Activated CD4-positive, alpha-beta T cell treated with anti-CD3 and anti-CD28 coated beads, Interleukin-2, amount 10 ng/mL, durations not matched to agents 7 days and 5 days (primary cell): Measurements from ENCODE around the gene DCBLD2. TPM values are rescaled to one million over a fixed set of nuclear protein-coding genes. Genes with fewer than 3 reads are reported as not detected.
"Not testable (repeated sequence)": the region's sequence is repeated elsewhere in the genome, so short reads cannot be mapped to it uniquely, and the experiment has no call there.

ENCODE experiments used
- CTCF ChIA-PET: fragments of 350-600 bp; sonication (Branson Sonifier 250); formaldehyde crosslinking; loops from one replicate; lab custom pipeline; 2021; ENCODE audit warnings: antibody characterized with exemption; lab: Charles Lee
- POLR2A ChIA-PET: fragments of 350-600 bp; sonication (Branson Sonifier 250); formaldehyde crosslinking; loops from one replicate; lab custom pipeline; 2021; ENCODE audit warnings: antibody characterized with exemption; lab: Charles Lee
- DNase-seq: peaks from one replicate; pipeline ENCODE4 v3.0.0-alpha.2; 2020
- H3K27ac Mint-ChIP-seq: one replicate; pipeline ENCODE4 v1.8.0; 2021; ENCODE audit warnings: mild to moderate bottlenecking, moderate library complexity, mixed read lengths
- H3K27me3 Mint-ChIP-seq: one replicate; pipeline ENCODE4 v1.8.0; 2021; ENCODE audit warnings: mixed read lengths
- H3K36me3 Mint-ChIP-seq: one replicate; pipeline ENCODE4 v1.8.0; 2021; ENCODE audit warnings: low read depth, mixed read lengths
- H3K4me1 Mint-ChIP-seq: one replicate; pipeline ENCODE4 v1.8.0; 2021; ENCODE audit warnings: mixed read lengths
- H3K4me3 Mint-ChIP-seq: one replicate; pipeline ENCODE4 v1.8.0; 2021; ENCODE audit warnings: mild to moderate bottlenecking, moderate library complexity, mixed read lengths
- H3K9me3 Mint-ChIP-seq: one replicate; pipeline ENCODE4 v1.8.0; 2021; ENCODE audit warnings: mixed read lengths
- total RNA-seq, 2 experiments: library from RNA; stranded (reverse); gene quantifications; one replicate each; pipeline ENCODE4 v1.2.3, GENCODE V29; 2021

DCBLD2 gene
- total RNA-seq, 2 experiments from 2014 or later, result 3.2 to 3.9 TPM

DNA sequence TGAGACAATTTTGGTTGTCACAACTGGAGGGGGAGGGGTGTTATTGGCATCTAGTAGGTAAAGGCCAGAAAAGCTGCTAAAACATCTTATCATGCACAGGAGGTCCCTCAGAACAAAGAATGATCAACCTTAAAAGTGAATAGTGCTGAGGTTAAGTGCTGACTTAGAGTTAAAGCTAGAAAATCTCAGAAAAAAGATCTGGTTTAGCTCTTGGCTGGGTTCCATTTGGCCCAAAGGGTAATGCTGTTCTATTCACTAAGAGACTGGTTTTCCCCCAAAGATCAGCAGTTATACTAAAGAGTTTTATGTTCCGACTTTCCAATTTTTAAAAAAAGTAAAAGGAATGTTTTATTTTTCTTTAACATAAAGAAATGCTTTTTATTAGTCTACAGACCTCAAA is 15.6 kb downstream of the DCBLD2 start:
- Mint-ChIP-seq H3K27me3 (peaks cover 2% of the 10 kb centered on the region), H3K27ac (no peak overlapping the region), H3K36me3 (peaks cover 2% of the 10 kb centered on the region), H3K4me1 (no peaks in the 10 kb centered on the region), H3K4me3 (no peak overlapping the region), H3K9me3 (no peaks in the 10 kb centered on the region)
- CTCF ChIA-PET, result no interaction called here
- POLR2A ChIA-PET, result no interaction called here
- DNase-seq, result no peak

DNA sequence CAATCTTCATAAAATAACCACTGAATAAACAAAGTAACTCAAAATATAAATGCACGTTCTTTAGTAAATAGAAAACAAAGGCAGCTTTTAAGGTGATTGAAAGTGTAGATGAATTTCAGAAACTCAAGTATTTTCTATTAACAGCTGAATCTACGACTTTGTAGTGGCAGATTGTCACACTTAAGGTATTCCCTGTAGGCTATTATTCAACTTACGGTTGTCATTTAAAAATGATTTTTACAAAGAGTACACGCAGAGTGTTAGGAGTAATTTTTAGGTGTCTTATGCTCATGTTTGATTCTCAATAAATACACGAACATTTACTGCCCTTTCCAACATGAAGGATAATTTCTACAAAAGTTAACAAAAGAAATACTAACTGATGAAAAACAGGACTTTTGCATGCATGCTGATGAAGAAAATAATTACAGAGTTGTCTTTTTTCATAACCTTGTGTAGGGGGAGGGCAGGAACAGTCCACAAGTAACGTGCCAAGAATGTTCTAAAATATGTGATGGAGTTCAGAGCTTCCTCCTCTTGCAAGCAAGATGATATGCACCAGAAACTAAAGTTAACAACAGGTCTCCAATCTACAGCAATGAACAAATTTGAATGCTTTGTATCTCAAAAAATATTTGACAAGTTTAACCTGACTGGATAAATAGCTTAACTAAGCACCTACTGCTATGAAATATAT is 16.7 kb downstream of the DCBLD2 start:
- Mint-ChIP-seq H3K4me3 (no peak overlapping the region), H3K27ac (no peak overlapping the region), H3K27me3 (peaks cover 2% of the 10 kb centered on the region), H3K4me1 (no peaks in the 10 kb centered on the region), H3K36me3 (peaks cover 2% of the 10 kb centered on the region), H3K9me3 (no peaks in the 10 kb centered on the region)
- POLR2A ChIA-PET, result no interaction called here
- DNase-seq, result no peak
- CTCF ChIA-PET, result no interaction called here

DNA sequence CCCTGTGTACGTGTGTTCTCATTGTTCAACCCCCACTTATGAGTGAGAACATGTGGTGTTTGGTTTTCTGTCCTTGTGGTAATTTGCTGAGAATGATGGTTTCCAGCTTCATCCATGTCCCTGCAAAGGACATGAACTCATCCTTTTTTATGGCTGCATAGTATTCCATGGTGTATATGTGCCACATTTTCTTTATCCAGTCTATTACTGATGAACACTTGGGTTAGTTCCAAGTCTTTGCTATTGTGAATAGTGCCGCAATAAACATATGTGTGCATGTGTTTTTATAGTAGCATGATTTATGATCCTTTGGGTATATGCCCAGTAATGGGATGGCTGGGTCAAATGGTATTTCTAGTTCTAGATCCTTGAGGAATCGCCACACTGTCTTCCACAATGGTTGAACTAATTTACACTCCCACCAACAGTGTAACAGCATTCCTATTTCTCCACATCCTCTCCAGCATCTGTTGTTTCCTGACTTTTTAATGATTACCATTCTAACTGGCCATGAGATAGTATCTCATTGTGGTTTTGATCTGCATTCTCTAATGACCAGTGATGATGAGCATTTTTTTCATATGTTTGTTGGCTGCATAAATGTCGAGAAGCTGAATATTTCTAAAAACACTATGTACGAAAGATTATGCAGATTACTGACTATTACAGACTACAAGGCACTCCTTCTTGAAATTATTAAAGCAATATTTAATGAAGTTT is 18.7 kb downstream of the DCBLD2 start:
- H3K27me3 Mint-ChIP-seq, H3K36me3 Mint-ChIP-seq, POLR2A ChIA-PET, DNase-seq, H3K4me3 Mint-ChIP-seq, H3K27ac Mint-ChIP-seq, H3K4me1 Mint-ChIP-seq, H3K9me3 Mint-ChIP-seq, CTCF ChIA-PET: not testable (repeated sequence)

DNA sequence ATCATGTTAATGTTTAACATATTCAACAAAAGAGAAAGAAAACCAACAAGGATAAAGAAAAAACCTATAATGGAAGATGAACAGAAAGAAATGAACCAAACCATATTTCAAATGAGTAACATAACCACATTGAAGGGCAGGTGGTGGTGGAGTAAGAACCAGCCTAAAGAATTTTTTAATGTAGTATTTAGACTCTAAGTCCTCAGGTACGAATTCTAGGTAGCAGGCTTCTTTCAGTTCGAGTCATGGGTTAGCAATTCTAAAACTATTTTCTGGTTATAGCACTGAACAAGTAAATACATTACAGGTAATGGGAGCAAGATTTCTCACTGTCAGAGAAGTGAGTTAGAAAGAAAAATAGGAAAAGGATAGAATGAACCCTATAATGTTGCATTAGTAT is 24.4 kb downstream of the DCBLD2 start:
- H3K9me3 Mint-ChIP-seq, result no peaks in the 10 kb centered on the region
- H3K27me3 Mint-ChIP-seq, result no peaks in the 10 kb centered on the region
- H3K36me3 Mint-ChIP-seq, result no peaks in the 10 kb centered on the region
- no peak overlapping the region for H3K27ac Mint-ChIP-seq
- H3K4me3 Mint-ChIP-seq, result no peak overlapping the region
- CTCF ChIA-PET, result no interaction called here
- peaks cover 6% of the 10 kb centered on the region for H3K4me1 Mint-ChIP-seq
- DNase-seq, result no peak
- POLR2A ChIA-PET, result no interaction called here

DNA sequence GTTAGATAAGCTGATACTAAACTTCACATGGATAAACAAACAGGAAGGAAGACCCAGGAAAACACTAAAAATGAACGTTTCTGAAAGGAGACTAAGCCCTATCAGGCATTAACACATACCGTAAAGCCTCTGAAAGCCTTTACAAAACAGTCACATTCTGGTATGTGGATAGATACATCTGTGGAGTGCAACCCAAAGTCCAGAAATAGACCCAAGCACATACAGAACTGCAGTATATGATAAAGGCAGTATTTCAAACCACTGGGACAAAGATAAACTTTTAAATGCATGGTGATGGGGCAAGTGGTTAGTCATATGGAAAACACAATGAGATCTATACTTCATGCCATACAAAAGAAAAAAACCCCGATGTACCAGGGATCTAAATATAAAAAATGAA is 26.0 kb downstream of the DCBLD2 start:
- Mint-ChIP-seq H3K36me3 (no peaks in the 10 kb centered on the region), H3K27me3 (no peaks in the 10 kb centered on the region), H3K4me1 (peaks cover 6% of the 10 kb centered on the region), H3K27ac (no peak overlapping the region), H3K9me3 (peaks cover 3% of the 10 kb centered on the region), H3K4me3 (no peak overlapping the region)
- DNase-seq, result no peak
- ChIA-PET POLR2A (no interaction called here), CTCF (no interaction called here)

DNA sequence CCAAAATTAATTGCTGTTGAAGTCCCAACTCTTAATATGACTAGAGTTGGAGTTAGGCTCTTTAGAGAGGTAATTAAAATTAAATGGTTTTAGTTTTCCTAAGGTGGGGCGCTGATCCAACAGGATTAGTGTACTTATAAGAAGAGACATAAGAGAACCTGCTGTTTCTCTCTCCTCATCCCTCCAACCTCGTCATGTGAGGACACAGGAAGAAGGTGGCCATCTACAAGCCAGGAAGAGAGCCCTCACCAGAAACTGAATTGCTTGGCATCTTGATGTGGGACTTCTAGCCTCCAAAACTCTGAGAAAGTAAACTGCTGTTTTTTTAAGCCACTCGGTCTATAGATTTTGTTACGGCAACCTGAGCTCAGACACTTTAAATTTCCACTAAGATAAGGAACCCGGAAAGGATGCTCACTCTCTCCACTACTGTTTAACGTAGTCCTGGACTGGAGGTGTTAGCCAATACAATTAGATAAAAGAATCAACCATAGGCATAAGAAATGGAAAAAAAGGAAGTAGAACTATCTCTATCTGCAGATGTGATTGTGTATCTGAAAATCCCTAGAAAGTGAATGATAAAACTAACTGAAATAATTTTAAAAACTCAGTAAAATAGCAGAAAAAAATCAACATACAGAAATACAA is 26.8 kb downstream of the DCBLD2 start:
- ChIA-PET POLR2A (no interaction called here), CTCF (no interaction called here)

DNA sequence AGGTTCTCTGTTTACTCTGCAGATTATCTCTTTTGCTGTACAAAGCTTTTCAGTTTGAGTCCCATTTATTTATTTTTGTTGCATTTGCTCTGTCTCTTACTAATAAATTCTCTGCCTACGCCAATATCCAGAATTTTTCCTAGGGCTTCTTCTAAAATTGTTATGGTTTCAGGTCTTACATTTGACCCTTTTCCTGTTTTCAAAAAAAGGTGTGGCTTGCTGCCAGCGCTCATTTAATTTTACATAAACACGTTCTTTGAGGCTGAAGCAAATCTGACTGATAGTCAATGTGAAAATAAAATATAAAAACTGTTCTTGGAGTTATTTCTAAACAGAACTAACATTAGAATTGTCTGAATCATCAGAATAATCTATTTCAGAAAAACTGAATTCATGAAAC is 32.1 kb downstream of the DCBLD2 start:
- Mint-ChIP-seq H3K27ac (no peak overlapping the region), H3K27me3 (no peaks in the 10 kb centered on the region), H3K9me3 (peaks cover 7% of the 10 kb centered on the region), H3K4me3 (no peak overlapping the region), H3K36me3 (no peaks in the 10 kb centered on the region), H3K4me1 (no peaks in the 10 kb centered on the region)
- DNase-seq, result no peak
- CTCF ChIA-PET, result no interaction called here
- POLR2A ChIA-PET, result no interaction called here

More for the DNA sequence above, 26.8 kb downstream of the DCBLD2 start:
- DNase-seq, result no peak
- H3K27me3 Mint-ChIP-seq, result no peaks in the 10 kb centered on the region
- no peak overlapping the region for H3K27ac Mint-ChIP-seq
- no peaks in the 10 kb centered on the region for H3K36me3 Mint-ChIP-seq
- no peak overlapping the region for H3K4me3 Mint-ChIP-seq
- H3K4me1 Mint-ChIP-seq, result peaks cover 6% of the 10 kb centered on the region
- H3K9me3 Mint-ChIP-seq, result peaks cover 3% of the 10 kb centered on the region

DNA sequence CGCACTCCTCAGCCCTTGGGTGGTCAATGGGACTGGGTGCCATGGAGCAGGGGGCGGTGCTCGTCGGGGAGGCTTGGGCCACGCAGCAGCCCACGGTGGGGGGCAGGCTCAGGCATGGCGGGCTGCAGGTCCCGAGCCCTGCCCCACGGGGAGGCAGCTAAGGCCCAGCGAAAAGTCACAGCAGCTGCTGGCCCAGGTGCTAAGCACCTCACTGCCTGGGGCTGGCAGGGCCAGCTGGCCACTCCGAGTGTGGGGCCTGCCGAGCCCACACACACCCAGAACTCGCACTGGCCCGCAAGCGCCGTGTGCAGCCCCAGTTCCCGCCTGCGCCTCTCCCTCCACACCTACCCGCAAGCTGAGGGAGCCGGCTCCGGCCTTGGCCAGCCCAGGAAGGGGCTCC is 43.5 kb downstream of the DCBLD2 start:
- POLR2A ChIA-PET, H3K27me3 Mint-ChIP-seq, H3K9me3 Mint-ChIP-seq, H3K27ac Mint-ChIP-seq, DNase-seq, H3K4me3 Mint-ChIP-seq, H3K4me1 Mint-ChIP-seq, H3K36me3 Mint-ChIP-seq: not testable (repeated sequence)
- CTCF ChIA-PET, result interaction anchor here (0.6 kb wide), 1 partner anchor 73 kb away, joined by 3 read pairs; no protein-coding TSS in a partner anchor

DNA sequence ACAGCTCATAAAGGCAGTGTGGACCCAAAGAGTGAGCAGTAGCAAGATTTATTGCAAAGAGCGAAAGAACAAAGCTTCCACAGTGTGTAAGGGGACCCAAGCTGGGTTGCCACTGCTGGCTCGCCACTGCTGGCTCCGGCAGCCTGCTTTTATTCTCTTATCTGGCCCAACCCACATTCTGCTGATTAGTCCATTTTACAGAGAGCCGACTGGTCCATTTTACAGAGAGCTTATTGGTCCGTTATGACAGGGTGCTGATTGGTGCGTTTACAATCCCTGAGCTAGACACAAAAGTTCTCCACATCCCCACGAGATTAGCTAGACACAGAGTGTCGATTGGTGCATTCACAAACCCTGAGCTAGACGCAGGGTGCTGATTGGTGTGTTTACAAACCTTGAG is 44.2 kb downstream of the DCBLD2 start:
- H3K27ac Mint-ChIP-seq, H3K4me1 Mint-ChIP-seq, POLR2A ChIA-PET, DNase-seq, H3K4me3 Mint-ChIP-seq, H3K36me3 Mint-ChIP-seq, H3K9me3 Mint-ChIP-seq, CTCF ChIA-PET, H3K27me3 Mint-ChIP-seq: not testable (repeated sequence)

DNA sequence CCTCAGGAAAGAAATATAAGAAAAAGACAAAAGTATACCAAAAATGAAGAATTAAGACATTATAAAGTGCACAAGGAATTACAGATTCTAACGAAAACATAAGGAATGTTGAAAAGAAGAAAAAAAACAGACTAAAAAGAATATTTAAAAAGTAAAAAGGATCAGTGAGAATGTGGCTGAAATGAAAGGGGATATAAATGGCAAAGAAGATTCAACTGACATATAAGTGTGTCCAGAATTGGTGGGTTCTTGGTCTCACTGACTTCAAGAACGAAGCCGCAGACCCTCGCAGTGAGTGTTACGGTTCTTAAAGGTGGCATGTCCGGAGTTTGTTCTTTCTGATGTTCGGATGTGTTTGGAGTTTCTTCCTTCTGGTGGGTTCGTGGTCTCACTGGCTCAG is 44.8 kb downstream of the DCBLD2 start:
- POLR2A ChIA-PET, result no interaction called here
- H3K27ac Mint-ChIP-seq, result no peak overlapping the region
- DNase-seq, result no peak
- no peaks in the 10 kb centered on the region for H3K27me3 Mint-ChIP-seq
- H3K4me1 Mint-ChIP-seq, result no peaks in the 10 kb centered on the region
- no peak overlapping the region for H3K4me3 Mint-ChIP-seq
- H3K36me3 Mint-ChIP-seq, result peaks cover 5% of the 10 kb centered on the region
- CTCF ChIA-PET, result no interaction called here
- H3K9me3 Mint-ChIP-seq, result peaks cover 3% of the 10 kb centered on the region

DNA sequence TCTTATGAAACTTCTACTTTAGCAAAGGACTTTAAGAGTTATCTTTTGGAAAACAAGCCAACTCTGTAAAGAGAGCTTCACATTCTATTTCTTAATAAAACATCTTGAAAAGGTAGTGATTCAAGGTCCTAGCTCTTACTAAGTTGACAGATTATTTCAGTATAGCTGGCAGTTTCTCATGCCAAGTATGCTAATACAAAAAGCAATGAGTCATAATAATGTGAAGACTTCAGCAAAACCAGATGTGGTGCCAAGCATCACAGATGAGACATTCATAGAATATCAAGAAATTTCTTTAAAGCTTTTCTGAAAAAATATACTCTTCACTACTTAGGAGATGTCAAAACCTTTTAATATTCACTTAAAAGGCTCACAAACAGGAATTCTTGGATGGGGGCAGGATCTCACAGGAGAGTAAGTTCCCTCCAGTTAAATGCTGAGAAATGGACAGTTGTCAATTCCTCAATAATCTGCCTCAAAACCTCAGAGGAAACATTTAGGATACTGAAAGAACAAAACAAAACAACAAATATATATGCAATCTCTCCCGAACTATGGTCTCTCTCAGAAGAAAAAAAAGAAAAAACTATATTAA is 45.6 kb downstream of the DCBLD2 start:
- Mint-ChIP-seq H3K27me3 (no peaks in the 10 kb centered on the region), H3K4me3 (no peak overlapping the region), H3K9me3 (peaks cover 2% of the 10 kb centered on the region), H3K4me1 (no peaks in the 10 kb centered on the region), H3K36me3 (peaks cover 5% of the 10 kb centered on the region), H3K27ac (no peak overlapping the region)
- POLR2A ChIA-PET, result no interaction called here
- CTCF ChIA-PET, result interaction anchor here (1.0 kb wide), 1 partner anchor 25 kb away, joined by 5 read pairs; no protein-coding TSS in a partner anchor
- no peak for DNase-seq

DNA sequence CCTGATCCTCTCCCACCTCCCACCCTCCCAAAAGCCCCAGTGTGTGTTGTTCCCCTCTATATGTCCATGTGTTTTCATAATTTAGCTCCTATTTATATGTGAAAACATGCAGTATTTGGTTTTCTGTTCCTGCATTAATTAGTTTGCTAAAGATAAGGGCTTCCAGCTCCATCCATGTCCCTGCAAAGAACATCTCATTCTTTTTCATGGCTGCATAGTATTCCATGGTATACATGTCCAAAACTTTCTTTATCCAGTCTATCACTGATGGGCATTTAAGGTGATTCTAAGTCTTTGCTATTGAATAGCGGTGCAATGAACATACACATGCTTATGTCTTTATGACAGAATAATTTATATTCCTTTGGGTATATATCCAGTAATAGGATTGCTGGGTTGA is 53.4 kb downstream of the DCBLD2 start:
- Mint-ChIP-seq H3K4me3 (no peak overlapping the region), H3K9me3 (no peaks in the 10 kb centered on the region), H3K36me3 (no peaks in the 10 kb centered on the region), H3K27ac (no peak overlapping the region), H3K27me3 (no peaks in the 10 kb centered on the region), H3K4me1 (no peaks in the 10 kb centered on the region)
- ChIA-PET CTCF (no interaction called here), POLR2A (no interaction called here)
- no peak for DNase-seq

DNA sequence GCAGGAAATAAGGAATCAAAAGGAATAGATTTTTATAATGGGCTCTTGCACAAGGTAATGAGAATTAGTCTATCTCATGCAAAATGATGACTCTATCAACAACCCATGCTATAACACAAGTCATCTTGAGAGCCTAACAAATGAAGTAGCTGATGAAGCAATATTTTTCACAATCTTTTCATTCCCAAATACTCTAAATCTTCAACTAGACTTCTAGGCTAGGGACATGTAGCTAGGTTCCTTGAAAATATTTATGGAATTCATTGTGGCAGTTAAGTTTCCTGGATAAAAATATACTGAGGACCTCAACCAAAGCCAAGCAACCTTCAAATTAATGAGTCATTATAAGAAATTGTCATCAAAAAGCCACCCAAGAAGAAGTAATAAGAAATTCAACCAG is 55.4 kb downstream of the DCBLD2 start:
- no peak overlapping the region for H3K27ac Mint-ChIP-seq
- no peaks in the 10 kb centered on the region for H3K9me3 Mint-ChIP-seq
- no peaks in the 10 kb centered on the region for H3K36me3 Mint-ChIP-seq
- POLR2A ChIA-PET, result no interaction called here
- no peak overlapping the region for H3K4me3 Mint-ChIP-seq
- no peaks in the 10 kb centered on the region for H3K4me1 Mint-ChIP-seq
- no peaks in the 10 kb centered on the region for H3K27me3 Mint-ChIP-seq
- CTCF ChIA-PET, result no interaction called here
- DNase-seq, result no peak
